Measurements from ENCODE around the gene MAPK8IP3.

MAPK8IP3 gene

GRCh38 chr16:1800701-1801100, 94.7 kb downstream of the MAPK8IP3 start:
- TF ChIP-seq ZNF274 (IDR thresholded peaks at IDR 0.05; ENCODE audit: low read depth, low read length) = no peak
- H3K4me3 ChIP-seq (ENCODE audit: low read length) = no peak overlapping the region

- H3K4me3 ChIP-seq (ENCODE audit: low read length) = no peak overlapping the region
Observed at GRCh38 chr16:1807626-1808025, 101.6 kb downstream of the MAPK8IP3 start.

GRCh38 chr16:1808691-1809090, 102.7 kb downstream of the MAPK8IP3 start:
- TF ChIP-seq ZNF274 (IDR thresholded peaks at IDR 0.05; ENCODE audit: low read depth, low read length) = no peak
- no peak overlapping the region for H3K4me3 ChIP-seq (ENCODE audit: low read length)

More at GRCh38 chr16:1807626-1808025, 101.6 kb downstream of the MAPK8IP3 start:
- TF ChIP-seq ZNF274 (IDR thresholded peaks at IDR 0.05; ENCODE audit: low read depth, low read length) = no peak

- H3K4me3 ChIP-seq (ENCODE audit: low read length) = no peak overlapping the region
- TF ChIP-seq ZNF274 (IDR thresholded peaks at IDR 0.05; ENCODE audit: low read depth, low read length) = no peak
Observed at GRCh38 chr16:1809281-1809801, 103.3 kb downstream of the MAPK8IP3 start.

GRCh38 chr16:1810106-1810505, 104.1 kb downstream of the MAPK8IP3 start:
- no peak for TF ChIP-seq ZNF274 (IDR thresholded peaks at IDR 0.05; ENCODE audit: low read depth, low read length)
- H3K4me3 ChIP-seq (ENCODE audit: low read length) = no peak overlapping the region

- no peak for TF ChIP-seq ZNF274 (IDR thresholded peaks at IDR 0.05; ENCODE audit: low read depth, low read length)
- H3K4me3 ChIP-seq (ENCODE audit: low read length) = no peak overlapping the region
Observed at GRCh38 chr16:1810536-1810935, 104.5 kb downstream of the MAPK8IP3 start.

GRCh38 chr16:1812732-1813163, 106.8 kb downstream of the MAPK8IP3 start:
- no peak for TF ChIP-seq ZNF274 (IDR thresholded peaks at IDR 0.05; ENCODE audit: low read depth, low read length)
- H3K4me3 ChIP-seq (ENCODE audit: low read length) = no peak overlapping the region

- no peak overlapping the region for H3K4me3 ChIP-seq (ENCODE audit: low read length)
- no peak for TF ChIP-seq ZNF274 (IDR thresholded peaks at IDR 0.05; ENCODE audit: low read depth, low read length)
Observed at GRCh38 chr16:1815461-1815860, 109.5 kb downstream of the MAPK8IP3 start.

GRCh38 chr16:1816396-1817275, 110.6 kb downstream of the MAPK8IP3 start:
- no peak for TF ChIP-seq ZNF274 (IDR thresholded peaks at IDR 0.05; ENCODE audit: low read depth, low read length)
- no peak overlapping the region for H3K4me3 ChIP-seq (ENCODE audit: low read length)

GRCh38 chr16:1817276-1817589, 111.2 kb downstream of the MAPK8IP3 start:
- TF ChIP-seq ZNF274 (IDR thresholded peaks at IDR 0.05; ENCODE audit: low read depth, low read length) = no peak
- no peak overlapping the region for H3K4me3 ChIP-seq (ENCODE audit: low read length)

- TF ChIP-seq ZNF274 (IDR thresholded peaks at IDR 0.05; ENCODE audit: low read depth, low read length) = no peak
- no peak overlapping the region for H3K4me3 ChIP-seq (ENCODE audit: low read length)
Observed at GRCh38 chr16:1817716-1818115, 111.7 kb downstream of the MAPK8IP3 start.

GRCh38 chr16:1818204-1818872, 112.3 kb downstream of the MAPK8IP3 start:
- H3K4me3 ChIP-seq (ENCODE audit: low read length) = no peak overlapping the region

GRCh38 chr16:1818873-1819525, 113.0 kb downstream of the MAPK8IP3 start:
- TF ChIP-seq ZNF274 (IDR thresholded peaks at IDR 0.05; ENCODE audit: low read depth, low read length) = no peak
- H3K4me3 ChIP-seq (ENCODE audit: low read length) = no peak overlapping the region

More at GRCh38 chr16:1818204-1818872, 112.3 kb downstream of the MAPK8IP3 start:
- no peak for TF ChIP-seq ZNF274 (IDR thresholded peaks at IDR 0.05; ENCODE audit: low read depth, low read length)

- H3K4me3 ChIP-seq (ENCODE audit: low read length) = no peak overlapping the region
- TF ChIP-seq ZNF274 (IDR thresholded peaks at IDR 0.05; ENCODE audit: low read depth, low read length) = no peak
Observed at GRCh38 chr16:1819611-1820010, 113.6 kb downstream of the MAPK8IP3 start.
